Endothelial cell (in vitro differentiated cells): Measurements from ENCODE around the gene SC5D. TPM values are rescaled to one million over a fixed set of nuclear protein-coding genes. Genes with fewer than 3 reads are reported as not detected.

Source experiments
- DNase-seq: peaks from one replicate; pipeline ENCODE4 v3.0.0; 2021; ENCODE audit warnings: low spot score
- H3K27ac Mint-ChIP-seq: one replicate; pipeline ENCODE4 v1.8.0; 2021; ENCODE audit warnings: mixed read lengths, inconsistent platforms; ENCODE audit not compliant: unreplicated experiment
- H3K27me3 Mint-ChIP-seq: one replicate; pipeline ENCODE4 v1.8.0; 2021; ENCODE audit warnings: mild to moderate bottlenecking, moderate library complexity, mixed read lengths, inconsistent platforms; ENCODE audit not compliant: unreplicated experiment
- H3K36me3 Mint-ChIP-seq: one replicate; pipeline ENCODE4 v1.8.0; 2021; ENCODE audit warnings: mild to moderate bottlenecking, low read depth, mixed read lengths, inconsistent platforms; ENCODE audit not compliant: unreplicated experiment
- H3K4me1 Mint-ChIP-seq: one replicate; pipeline ENCODE4 v1.8.0; 2021; ENCODE audit warnings: mild to moderate bottlenecking, mixed read lengths, inconsistent platforms; ENCODE audit not compliant: unreplicated experiment
- H3K4me3 Mint-ChIP-seq: one replicate; pipeline ENCODE4 v1.8.0; 2021; ENCODE audit warnings: mild to moderate bottlenecking, mixed read lengths, inconsistent platforms; ENCODE audit not compliant: unreplicated experiment
- H3K9me3 Mint-ChIP-seq: one replicate; pipeline ENCODE4 v1.8.0; 2021; ENCODE audit warnings: mixed read lengths, inconsistent platforms; ENCODE audit not compliant: unreplicated experiment
- total RNA-seq: library from RNA; stranded (reverse); fragmentation: NEBNext Ultra II Directional; extraction: Animal tissue kit (Norgen Biotek cat#: 25700); gene quantifications from one replicate; pipeline ENCODE4 v1.2.1, GENCODE V29; 2021; ENCODE audit not compliant: unreplicated experiment
- TF ChIP-seq, protein P1 (sequence below): fragments of 200-600 bp; sonication (generic); IDR thresholded peaks from one replicate; pipeline ENCODE4 v1.5.0; 2021; ENCODE audit warnings: antibody characterized with exemption; ENCODE audit not compliant: unreplicated experiment

SC5D gene
- total RNA-seq, 1 donor from 2014 or later, result 88.8 TPM

DNA sequence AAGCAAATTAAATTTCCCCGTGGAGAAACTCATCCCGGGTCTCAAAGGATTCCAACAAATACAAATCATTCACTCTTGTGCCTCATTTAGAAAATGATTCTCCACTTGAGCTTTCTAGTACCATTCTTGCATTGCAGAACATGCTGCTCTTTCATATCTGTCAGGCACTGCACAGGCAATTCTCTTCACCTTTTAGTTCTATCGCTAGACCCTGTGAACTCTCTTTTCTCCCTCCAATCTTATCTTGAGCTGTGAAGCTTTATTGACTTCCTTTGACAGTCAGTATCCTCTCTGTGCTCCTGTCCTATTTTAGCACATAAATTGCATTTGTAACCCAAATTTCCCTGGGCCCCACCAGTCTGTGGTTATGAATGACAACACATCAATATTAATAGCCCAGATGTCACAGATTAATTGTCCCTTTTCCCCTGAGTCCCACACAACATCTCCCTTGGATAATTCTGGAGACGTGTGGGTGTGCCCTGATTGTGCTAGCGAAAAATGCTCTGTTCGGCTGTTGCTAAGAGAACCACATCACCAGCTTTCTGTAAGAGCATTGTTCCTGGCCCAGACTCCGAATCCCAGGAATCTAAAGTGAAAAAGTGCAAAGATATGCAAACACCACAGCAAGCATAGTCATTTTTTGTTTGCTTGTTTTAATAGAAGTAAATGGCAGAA is 22.4 kb upstream of the SC5D start:
- no peak for DNase-seq
- H3K4me3 Mint-ChIP-seq, result no peak overlapping the region
- no peaks in the 10 kb centered on the region for H3K9me3 Mint-ChIP-seq
- peaks cover 19% of the 10 kb centered on the region for H3K4me1 Mint-ChIP-seq
- no peaks in the 10 kb centered on the region for H3K36me3 Mint-ChIP-seq
- no peak overlapping the region for H3K27ac Mint-ChIP-seq
- no peaks in the 10 kb centered on the region for H3K27me3 Mint-ChIP-seq
- TF ChIP-seq, protein P1, sequence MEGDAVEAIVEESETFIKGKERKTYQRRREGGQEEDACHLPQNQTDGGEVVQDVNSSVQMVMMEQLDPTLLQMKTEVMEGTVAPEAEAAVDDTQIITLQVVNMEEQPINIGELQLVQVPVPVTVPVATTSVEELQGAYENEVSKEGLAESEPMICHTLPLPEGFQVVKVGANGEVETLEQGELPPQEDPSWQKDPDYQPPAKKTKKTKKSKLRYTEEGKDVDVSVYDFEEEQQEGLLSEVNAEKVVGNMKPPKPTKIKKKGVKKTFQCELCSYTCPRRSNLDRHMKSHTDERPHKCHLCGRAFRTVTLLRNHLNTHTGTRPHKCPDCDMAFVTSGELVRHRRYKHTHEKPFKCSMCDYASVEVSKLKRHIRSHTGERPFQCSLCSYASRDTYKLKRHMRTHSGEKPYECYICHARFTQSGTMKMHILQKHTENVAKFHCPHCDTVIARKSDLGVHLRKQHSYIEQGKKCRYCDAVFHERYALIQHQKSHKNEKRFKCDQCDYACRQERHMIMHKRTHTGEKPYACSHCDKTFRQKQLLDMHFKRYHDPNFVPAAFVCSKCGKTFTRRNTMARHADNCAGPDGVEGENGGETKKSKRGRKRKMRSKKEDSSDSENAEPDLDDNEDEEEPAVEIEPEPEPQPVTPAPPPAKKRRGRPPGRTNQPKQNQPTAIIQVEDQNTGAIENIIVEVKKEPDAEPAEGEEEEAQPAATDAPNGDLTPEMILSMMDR, result no peak

DNA sequence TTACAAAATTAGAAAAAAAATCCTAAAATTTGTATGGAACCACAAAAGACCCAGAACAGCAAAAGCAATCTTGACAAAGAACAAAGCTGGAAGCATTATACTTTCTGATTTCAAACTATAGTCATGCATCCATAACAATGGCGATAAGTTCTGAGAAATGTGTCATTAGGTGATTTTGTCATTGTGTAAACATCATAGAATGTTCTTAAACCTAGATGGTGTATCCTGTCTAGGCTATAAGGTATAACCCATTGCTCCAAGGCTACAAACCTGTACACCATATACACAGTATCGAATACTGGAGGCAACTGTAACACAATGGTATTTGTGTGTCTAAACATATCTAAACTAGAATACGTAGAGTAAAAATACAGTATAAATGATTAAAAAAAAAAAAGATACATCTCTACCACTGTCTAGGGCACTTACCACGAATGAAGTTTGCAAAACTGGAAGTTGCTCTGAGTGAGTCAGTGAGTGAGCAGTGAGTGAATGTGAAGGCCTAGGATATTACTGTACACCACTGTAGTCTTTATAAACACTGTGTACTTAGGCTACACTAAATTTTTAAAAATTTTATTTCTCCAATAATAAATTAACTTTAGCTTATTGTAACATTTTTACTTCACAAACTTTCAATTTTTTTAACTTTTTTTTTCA is 18.1 kb upstream of the SC5D start:
- no peaks in the 10 kb centered on the region for H3K27me3 Mint-ChIP-seq
- H3K9me3 Mint-ChIP-seq, result no peaks in the 10 kb centered on the region
- TF ChIP-seq, protein P1, result no peak
- DNase-seq, result no peak
- peaks cover 7% of the 10 kb centered on the region for H3K4me1 Mint-ChIP-seq
- H3K27ac Mint-ChIP-seq, result no peak overlapping the region
- no peak overlapping the region for H3K4me3 Mint-ChIP-seq
- H3K36me3 Mint-ChIP-seq, result no peaks in the 10 kb centered on the region

DNA sequence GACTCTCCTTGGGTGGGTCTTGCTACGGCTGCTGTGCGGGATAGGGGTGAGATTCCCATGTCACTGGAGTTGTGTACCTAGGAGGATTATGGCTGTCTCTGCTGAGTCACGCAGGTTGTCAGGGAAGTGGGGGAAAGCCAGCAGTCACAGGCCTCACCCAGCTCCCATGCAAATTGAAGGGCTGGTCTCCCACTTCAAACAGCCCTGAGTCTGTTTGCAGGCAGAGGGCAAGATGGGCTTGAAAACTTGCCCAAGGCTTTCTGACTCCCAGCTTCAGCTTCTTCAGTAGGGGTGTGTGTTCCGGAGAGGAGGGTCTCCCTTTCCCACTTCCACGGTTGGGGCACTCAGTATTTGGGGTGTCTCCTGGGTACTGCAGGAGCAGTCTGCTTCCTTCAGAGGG is 10.9 kb upstream of the SC5D start:
- H3K36me3 Mint-ChIP-seq, result peaks cover 4% of the 10 kb centered on the region
- no peak for DNase-seq
- TF ChIP-seq, protein P1, result no peak
- no peaks in the 10 kb centered on the region for H3K9me3 Mint-ChIP-seq
- H3K27ac Mint-ChIP-seq, result no peak overlapping the region
- H3K4me3 Mint-ChIP-seq, result no peak overlapping the region
- peaks cover 1% of the 10 kb centered on the region for H3K27me3 Mint-ChIP-seq
- no peaks in the 10 kb centered on the region for H3K4me1 Mint-ChIP-seq

DNA sequence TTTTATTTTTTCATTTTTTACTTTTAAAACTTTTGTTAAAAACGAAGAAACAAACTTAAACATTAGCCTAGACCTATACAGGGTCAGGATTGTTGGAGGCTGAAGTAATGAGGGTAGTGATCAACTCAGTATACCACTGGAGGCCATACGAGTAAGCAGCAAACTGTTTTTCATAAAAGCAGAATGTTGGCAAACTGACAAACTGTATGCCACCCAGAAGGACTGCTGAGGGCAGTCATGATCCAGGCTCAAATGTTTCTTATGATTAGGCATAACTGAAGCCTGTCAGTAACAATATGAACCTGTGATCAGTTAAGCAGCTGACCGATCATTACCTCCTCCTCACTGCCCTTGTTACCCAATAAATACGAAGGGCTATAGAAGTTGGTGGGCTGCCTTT is 10.2 kb upstream of the SC5D start:
- Mint-ChIP-seq H3K27me3 (peaks cover 1% of the 10 kb centered on the region), H3K27ac (no peak overlapping the region), H3K36me3 (peaks cover 4% of the 10 kb centered on the region), H3K4me1 (no peaks in the 10 kb centered on the region), H3K4me3 (no peak overlapping the region), H3K9me3 (no peaks in the 10 kb centered on the region)
- no peak for DNase-seq
- TF ChIP-seq, protein P1, result no peak

DNA sequence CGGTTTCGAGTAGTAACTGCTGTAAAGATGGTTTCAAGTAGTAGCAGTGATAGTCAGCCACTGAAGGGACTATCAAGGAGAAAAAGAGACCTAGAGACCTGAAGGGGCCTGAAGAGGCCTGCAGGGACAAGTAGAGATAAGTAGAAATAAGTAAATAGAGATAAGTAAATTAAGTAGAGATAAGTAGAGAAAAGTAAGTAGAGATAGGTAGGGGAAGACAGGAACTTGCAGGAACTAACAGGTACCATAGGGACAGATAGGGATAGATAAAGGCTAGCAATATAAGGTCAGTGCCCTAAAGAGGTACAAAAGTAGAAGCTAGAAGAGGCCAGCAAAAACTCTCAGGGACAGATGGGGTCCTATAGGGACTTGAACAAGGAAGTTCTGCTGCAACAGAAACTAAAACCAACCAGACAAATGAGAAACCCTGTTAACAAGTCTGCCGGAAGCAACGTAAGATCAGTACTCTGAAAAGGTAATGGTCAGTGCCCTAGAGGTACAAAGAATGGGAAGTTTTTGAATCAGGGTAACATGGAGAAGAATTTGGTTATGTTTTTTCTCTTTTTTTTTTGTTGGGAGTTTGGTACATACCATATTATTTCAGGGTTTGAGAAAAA is 9.6 kb upstream of the SC5D start:
- no peak overlapping the region for H3K27ac Mint-ChIP-seq
- H3K27me3 Mint-ChIP-seq, result peaks cover 1% of the 10 kb centered on the region
- H3K36me3 Mint-ChIP-seq, result peaks cover 4% of the 10 kb centered on the region

More for the DNA sequence above, 9.6 kb upstream of the SC5D start:
- TF ChIP-seq, protein P1, result no peak
- no peaks in the 10 kb centered on the region for H3K9me3 Mint-ChIP-seq
- no peak for DNase-seq
- no peaks in the 10 kb centered on the region for H3K4me1 Mint-ChIP-seq
- H3K4me3 Mint-ChIP-seq, result no peak overlapping the region
